ENCODE measurements around the gene RTRAF. TPM values are rescaled to one million over a fixed set of nuclear protein-coding genes. Genes with fewer than 3 reads are reported as not detected.

RTRAF gene
- total RNA-seq, 1 experiment from 2014 or later = 282 TPM

DNA sequence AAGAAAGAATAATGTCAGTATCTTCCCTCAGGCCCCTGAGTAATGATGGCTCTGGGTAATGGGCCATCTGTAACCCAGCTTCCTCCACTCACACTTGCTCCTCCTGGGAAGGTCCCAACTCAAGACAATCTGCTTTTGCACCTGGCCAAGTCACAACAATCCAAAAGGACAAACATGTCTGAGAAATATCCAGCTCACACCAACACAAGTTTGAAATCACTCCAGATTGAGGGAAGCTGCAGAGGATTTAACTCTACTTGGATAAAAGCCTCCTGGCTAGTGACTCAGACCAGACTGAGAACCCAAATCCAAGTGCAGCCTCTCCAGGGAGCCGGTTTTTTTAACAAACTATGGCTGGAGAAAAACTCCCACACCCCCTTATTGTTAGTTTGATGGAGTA is 34.2 kb downstream of the RTRAF start (continued):
- no peak for TF ChIP-seq FOXK1 (CRISPR knock-in tag; IDR thresholded peaks at IDR 0.05)
- TF ChIP-seq SMAD4 (CRISPR knock-in tag; IDR thresholded peaks at IDR 0.05) = no peak
- TF ChIP-seq, protein P1, sequence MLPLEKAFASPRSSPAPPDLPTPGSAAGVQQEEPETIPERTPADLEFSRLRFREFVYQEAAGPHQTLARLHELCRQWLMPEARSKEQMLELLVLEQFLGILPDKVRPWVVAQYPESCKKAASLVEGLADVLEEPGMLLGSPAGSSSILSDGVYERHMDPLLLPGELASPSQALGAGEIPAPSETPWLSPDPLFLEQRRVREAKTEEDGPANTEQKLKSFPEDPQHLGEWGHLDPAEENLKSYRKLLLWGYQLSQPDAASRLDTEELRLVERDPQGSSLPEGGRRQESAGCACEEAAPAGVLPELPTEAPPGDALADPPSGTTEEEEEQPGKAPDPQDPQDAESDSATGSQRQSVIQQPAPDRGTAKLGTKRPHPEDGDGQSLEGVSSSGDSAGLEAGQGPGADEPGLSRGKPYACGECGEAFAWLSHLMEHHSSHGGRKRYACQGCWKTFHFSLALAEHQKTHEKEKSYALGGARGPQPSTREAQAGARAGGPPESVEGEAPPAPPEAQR (CRISPR knock-in tag; IDR thresholded peaks at IDR 0.05) = no peak
- TF ChIP-seq SP1 (CRISPR knock-in tag; conservative IDR thresholded peaks at IDR 0.05) = no peak
- TF ChIP-seq, protein P2, sequence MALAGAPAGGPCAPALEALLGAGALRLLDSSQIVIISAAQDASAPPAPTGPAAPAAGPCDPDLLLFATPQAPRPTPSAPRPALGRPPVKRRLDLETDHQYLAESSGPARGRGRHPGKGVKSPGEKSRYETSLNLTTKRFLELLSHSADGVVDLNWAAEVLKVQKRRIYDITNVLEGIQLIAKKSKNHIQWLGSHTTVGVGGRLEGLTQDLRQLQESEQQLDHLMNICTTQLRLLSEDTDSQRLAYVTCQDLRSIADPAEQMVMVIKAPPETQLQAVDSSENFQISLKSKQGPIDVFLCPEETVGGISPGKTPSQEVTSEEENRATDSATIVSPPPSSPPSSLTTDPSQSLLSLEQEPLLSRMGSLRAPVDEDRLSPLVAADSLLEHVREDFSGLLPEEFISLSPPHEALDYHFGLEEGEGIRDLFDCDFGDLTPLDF (CRISPR knock-in tag; IDR thresholded peaks at IDR 0.05) = no peak
- TF ChIP-seq HMGA2 (CRISPR knock-in tag; IDR thresholded peaks at IDR 0.05) = no peak
- TF ChIP-seq ZNF232 (CRISPR knock-in tag; IDR thresholded peaks at IDR 0.05) = no peak
- no peak for TF ChIP-seq MYBL2 (CRISPR knock-in tag; IDR thresholded peaks at IDR 0.05)
- no peak for TF ChIP-seq JUN (CRISPR knock-in tag; IDR thresholded peaks at IDR 0.05)

GRCh38 chr14:52025310-52025709 is 36.0 kb downstream of the RTRAF start:
- DNase-seq (ENCODE audit: low spot score) = no peak
- CTCF ChIA-PET = interaction anchor here (0.9 to 3.1 kb wide), 2 partner anchors 10 to 11 kb away, joined by 3 to 13 read pairs; no protein-coding TSS in a partner anchor
- no peak overlapping the region for H3K4me3 Mint-ChIP-seq
- ATAC-seq = no peak
- POLR2A ChIA-PET = no interaction called here
- no peaks in the 10 kb centered on the region; the same call in 1 of the 2 replicates for H3K27me3 Mint-ChIP-seq (ENCODE audit: low read depth)
- peaks cover 13% of the 10 kb centered on the region for H3K9me3 Mint-ChIP-seq
- H3K27ac Mint-ChIP-seq = no peak overlapping the region
- H3K36me3 Mint-ChIP-seq = no peaks in the 10 kb centered on the region; the same call in 1 of the 2 replicates
- peaks cover 21% of the 10 kb centered on the region for H3K4me1 Mint-ChIP-seq
- TF ChIP-seq, protein P3, sequence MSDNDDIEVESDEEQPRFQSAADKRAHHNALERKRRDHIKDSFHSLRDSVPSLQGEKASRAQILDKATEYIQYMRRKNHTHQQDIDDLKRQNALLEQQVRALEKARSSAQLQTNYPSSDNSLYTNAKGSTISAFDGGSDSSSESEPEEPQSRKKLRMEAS (CRISPR knock-in tag; IDR thresholded peaks at IDR 0.05) = no peak
- TF ChIP-seq ESRRA (CRISPR knock-in tag; IDR thresholded peaks at IDR 0.05; ENCODE audit: borderline replicate concordance) = no peak
- TF ChIP-seq NR1H2 (CRISPR knock-in tag; IDR thresholded peaks at IDR 0.05) = no peak
- TF ChIP-seq FOXP1 (CRISPR knock-in tag; IDR thresholded peaks at IDR 0.05; ENCODE audit: borderline replicate concordance) = no peak
- no peak for TF ChIP-seq FOXP4 (CRISPR knock-in tag; IDR thresholded peaks at IDR 0.05)
- TF ChIP-seq, protein P1 (CRISPR knock-in tag; IDR thresholded peaks at IDR 0.05) = no peak
- TF ChIP-seq GABPB1 (CRISPR knock-in tag; IDR thresholded peaks at IDR 0.05) = no peak
- no peak for TF ChIP-seq ATF1 (CRISPR knock-in tag; IDR thresholded peaks at IDR 0.05)
- TF ChIP-seq ZNF396 (CRISPR knock-in tag; IDR thresholded peaks at IDR 0.05; ENCODE audit: borderline replicate concordance) = no peak
- TF ChIP-seq ARID4B (CRISPR knock-in tag; IDR thresholded peaks at IDR 0.05; ENCODE audit: borderline replicate concordance) = no peak
- TF ChIP-seq, protein P4, sequence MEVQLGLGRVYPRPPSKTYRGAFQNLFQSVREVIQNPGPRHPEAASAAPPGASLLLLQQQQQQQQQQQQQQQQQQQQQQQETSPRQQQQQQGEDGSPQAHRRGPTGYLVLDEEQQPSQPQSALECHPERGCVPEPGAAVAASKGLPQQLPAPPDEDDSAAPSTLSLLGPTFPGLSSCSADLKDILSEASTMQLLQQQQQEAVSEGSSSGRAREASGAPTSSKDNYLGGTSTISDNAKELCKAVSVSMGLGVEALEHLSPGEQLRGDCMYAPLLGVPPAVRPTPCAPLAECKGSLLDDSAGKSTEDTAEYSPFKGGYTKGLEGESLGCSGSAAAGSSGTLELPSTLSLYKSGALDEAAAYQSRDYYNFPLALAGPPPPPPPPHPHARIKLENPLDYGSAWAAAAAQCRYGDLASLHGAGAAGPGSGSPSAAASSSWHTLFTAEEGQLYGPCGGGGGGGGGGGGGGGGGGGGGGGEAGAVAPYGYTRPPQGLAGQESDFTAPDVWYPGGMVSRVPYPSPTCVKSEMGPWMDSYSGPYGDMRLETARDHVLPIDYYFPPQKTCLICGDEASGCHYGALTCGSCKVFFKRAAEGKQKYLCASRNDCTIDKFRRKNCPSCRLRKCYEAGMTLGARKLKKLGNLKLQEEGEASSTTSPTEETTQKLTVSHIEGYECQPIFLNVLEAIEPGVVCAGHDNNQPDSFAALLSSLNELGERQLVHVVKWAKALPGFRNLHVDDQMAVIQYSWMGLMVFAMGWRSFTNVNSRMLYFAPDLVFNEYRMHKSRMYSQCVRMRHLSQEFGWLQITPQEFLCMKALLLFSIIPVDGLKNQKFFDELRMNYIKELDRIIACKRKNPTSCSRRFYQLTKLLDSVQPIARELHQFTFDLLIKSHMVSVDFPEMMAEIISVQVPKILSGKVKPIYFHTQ (CRISPR knock-in tag; IDR thresholded peaks at IDR 0.05) = no peak
- no peak for TF ChIP-seq TP53 (CRISPR knock-in tag; IDR thresholded peaks at IDR 0.05)
- TF ChIP-seq, protein P5, sequence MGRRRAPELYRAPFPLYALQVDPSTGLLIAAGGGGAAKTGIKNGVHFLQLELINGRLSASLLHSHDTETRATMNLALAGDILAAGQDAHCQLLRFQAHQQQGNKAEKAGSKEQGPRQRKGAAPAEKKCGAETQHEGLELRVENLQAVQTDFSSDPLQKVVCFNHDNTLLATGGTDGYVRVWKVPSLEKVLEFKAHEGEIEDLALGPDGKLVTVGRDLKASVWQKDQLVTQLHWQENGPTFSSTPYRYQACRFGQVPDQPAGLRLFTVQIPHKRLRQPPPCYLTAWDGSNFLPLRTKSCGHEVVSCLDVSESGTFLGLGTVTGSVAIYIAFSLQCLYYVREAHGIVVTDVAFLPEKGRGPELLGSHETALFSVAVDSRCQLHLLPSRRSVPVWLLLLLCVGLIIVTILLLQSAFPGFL (CRISPR knock-in tag; IDR thresholded peaks at IDR 0.05; ENCODE audit: borderline replicate concordance) = no peak
- no peak for TF ChIP-seq KAT7 (CRISPR knock-in tag; IDR thresholded peaks at IDR 0.05; ENCODE audit: borderline replicate concordance)
- TF ChIP-seq JAZF1 (CRISPR knock-in tag; IDR thresholded peaks at IDR 0.05) = no peak

All from WTC11 (cell line).